Body of pancreas (tissue), 4 donors: Measurements from ENCODE around the gene MAP2K5.

Experiments
- POLR2A ChIP-seq, 3 donors: fragments of 450-650 bp; IDR thresholded peaks; one replicate each; pipeline ENCODE4 v1.6.1; 2016; ENCODE audit warnings: antibody characterized with exemption in 3 of 3, mild to moderate bottlenecking in 2 of 3
- TF ChIP-seq, protein P1 (sequence below), 7 experiments: fragments of 450-650 bp in 4 of 7; fragments of 200-600 bp in 3 of 7; sonication (generic) in 3 of 7; IDR thresholded peaks; one replicate each; pipeline ENCODE4 v1.5.1; 2016 to 2019; ENCODE audit warnings: antibody characterized with exemption in 7 of 7

DNA sequence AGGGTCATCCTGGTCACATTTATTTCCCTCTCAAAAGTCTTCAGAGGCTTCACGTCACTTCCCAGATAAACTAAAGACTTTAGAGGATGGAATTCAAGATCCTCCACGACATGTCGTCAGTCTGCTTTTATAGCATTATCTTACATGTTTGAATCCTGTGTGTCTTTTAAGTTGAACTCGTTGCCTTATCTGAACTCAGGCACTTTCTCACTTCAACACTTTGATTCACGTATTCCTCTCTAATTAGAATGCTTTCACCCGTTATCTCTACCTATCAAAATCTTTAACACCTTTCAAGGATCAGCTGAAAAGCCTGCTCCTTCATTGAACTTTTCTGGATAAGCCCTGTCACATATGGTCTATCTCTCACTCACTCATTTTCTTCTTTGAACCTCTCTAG lies 97.1 kb downstream of the MAP2K5 start:
- TF ChIP-seq, protein P1, sequence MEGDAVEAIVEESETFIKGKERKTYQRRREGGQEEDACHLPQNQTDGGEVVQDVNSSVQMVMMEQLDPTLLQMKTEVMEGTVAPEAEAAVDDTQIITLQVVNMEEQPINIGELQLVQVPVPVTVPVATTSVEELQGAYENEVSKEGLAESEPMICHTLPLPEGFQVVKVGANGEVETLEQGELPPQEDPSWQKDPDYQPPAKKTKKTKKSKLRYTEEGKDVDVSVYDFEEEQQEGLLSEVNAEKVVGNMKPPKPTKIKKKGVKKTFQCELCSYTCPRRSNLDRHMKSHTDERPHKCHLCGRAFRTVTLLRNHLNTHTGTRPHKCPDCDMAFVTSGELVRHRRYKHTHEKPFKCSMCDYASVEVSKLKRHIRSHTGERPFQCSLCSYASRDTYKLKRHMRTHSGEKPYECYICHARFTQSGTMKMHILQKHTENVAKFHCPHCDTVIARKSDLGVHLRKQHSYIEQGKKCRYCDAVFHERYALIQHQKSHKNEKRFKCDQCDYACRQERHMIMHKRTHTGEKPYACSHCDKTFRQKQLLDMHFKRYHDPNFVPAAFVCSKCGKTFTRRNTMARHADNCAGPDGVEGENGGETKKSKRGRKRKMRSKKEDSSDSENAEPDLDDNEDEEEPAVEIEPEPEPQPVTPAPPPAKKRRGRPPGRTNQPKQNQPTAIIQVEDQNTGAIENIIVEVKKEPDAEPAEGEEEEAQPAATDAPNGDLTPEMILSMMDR (IDR thresholded peaks at IDR 0.05): no peak
- no peak for TF ChIP-seq POLR2A (IDR thresholded peaks at IDR 0.05)
